ENCODE data around the gene SPACA1.
"Not testable (repeated sequence)": the region's sequence is repeated elsewhere in the genome, so short reads cannot be mapped to it uniquely, and the experiment has no call there.

Gene SPACA1, protein sequence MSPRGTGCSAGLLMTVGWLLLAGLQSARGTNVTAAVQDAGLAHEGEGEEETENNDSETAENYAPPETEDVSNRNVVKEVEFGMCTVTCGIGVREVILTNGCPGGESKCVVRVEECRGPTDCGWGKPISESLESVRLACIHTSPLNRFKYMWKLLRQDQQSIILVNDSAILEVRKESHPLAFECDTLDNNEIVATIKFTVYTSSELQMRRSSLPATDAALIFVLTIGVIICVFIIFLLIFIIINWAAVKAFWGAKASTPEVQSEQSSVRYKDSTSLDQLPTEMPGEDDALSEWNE

DNA sequence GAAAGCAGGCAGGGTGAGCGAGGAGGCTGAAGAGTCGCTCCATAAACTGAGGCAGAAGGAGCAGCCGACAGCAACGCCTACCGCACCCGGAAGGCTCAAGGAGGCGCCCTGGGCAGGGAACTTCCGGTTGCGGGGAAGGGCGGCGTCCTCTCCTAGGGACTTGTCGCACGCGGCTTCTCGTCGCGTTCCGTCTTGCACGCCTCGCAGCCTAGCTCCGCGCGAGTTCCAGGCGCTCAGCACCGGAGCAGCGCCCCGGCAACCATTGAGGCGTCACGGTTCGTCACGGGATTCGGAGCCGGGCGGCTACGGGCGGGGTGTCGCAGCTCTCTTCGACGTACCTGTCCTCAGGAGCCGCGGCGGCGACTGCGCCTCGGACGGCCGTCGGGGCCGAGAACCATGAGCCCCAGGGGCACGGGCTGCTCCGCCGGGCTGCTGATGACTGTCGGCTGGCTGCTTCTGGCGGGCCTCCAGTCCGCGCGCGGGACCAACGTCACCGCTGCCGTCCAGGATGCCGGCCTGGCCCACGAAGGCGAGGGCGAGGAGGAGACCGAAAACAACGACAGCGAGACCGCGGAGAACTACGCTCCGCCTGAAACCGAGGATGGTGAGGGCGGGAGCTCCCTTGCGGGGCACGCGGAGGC, at the start of gene SPACA1:
Gene SPACA1, plus strand, starts transcription at position 332 of the 641 bp plus-strand sequence. Its CDS starts 65 bp downstream, at position 397.
- DNase-seq, result no peak

DNA sequence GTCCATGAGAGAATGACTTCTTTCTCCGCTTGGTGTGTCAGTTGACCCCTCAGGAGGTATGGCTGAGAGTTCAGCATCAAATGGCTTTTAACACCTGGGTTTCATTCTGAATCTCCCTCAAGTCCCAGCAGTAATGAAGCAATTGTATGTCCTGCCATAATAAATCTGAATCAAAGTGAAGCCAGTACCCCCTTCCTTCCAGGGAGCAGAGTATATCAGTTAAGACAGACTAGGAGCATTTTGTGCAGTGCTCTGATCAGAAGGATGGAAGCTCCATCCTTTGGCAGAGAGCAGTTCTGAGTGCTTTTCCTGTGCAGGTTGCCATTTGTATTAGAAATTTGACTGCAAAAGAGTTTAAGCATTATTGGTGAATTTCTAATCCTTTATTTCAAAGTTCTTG, 46.9 kb upstream of the SPACA1 start:
- DNase-seq, result no peak

DNA sequence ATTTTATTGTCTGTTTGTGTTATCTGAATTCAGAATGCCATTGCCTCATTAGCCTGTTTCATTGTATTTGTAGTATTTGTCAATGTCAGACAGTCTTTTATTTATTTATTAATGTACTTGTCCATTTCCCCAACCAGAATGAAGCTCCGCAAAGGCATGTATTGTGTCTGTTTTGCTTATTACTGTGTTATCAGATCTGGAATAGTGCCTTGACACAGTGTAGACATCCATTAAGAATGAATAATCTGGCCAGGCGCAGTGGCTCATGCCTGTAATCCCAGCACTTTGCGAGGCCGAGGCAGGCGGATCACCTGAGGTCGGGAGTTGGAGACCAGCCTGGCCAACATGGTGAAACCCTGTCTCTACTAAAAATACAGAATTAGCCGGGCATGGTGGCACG, 46.4 kb upstream of the SPACA1 start:
- not testable (repeated sequence) for DNase-seq

DNA sequence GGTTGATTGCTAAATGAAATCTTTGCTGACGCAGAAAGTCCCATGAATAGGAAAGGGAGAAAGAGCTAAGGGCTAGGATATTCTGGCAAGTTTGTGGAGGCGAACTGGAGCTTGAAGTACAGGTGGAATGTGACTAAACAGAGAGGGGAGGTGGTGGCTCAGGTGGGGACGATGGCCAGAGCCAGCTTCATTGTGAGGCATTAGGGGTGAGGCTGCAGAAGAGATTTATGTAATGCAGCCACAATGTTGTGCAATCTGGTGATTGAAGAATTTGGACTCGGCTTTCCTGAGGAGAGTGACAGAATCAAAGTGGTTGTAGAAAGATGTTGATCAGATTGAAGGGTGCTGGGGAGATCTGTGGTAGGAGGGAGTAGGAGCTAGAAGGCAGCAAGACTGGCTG, 42.9 kb upstream of the SPACA1 start:
- no peak for DNase-seq

DNA sequence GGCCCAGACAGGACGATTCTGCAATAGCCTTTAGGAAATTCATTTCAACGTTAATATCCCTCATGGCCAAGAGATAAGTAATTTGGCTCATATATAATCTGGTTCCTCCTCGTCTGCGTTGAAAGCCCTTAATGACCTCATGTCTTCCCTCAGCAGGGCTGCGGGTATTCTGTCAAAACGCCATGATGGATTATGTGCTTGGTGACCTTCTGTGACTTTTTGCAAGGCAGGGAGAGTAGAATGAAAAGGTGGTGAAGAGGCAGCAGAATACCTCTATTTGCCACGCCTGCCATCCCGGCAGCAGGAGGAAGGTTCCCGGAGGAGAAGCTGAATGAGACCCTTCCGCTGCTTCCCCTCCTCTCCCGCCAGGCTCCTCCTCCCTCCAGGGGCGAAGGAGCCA, 41.1 kb upstream of the SPACA1 start:
- DNase-seq, result no peak

DNA sequence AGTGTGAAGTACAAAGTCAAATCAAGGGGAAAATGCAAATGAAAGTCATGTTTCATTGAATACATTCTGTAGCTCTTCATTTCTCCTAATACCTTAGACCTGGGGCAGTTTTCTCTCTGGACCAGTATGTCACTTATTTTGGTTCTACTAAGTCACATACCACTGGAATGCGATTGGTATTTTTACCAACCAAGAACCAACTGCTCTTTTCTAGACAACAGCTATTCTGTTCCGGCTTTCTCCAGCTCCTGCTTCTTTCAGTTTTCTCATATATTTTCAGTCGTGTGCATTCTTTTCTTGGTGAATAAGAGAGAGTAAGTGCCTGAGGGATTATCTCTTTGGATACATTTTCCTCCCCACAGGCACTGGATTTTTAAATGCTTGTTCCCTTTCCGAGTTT, 39.2 kb upstream of the SPACA1 start:
- DNase-seq, result no peak

DNA sequence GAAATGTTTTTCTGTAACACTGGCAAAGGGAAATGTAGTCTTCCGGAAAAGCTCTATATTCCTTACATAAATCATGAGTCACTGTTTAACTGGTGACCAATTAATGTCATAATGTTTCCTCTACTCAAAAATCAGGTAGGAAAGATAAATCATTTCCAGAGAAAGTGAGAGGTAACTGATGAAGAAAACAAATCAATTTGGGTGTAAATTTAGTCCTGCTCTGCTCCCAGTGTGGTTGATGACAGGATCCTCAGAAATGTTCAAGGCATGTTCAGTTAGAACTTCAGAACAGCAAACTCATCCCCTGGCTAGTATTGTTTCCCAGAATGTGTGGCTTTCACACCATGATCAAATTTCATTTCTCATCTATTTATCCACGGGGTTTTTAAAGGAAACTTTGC, 38.8 kb upstream of the SPACA1 start:
- DNase-seq, result no peak

DNA sequence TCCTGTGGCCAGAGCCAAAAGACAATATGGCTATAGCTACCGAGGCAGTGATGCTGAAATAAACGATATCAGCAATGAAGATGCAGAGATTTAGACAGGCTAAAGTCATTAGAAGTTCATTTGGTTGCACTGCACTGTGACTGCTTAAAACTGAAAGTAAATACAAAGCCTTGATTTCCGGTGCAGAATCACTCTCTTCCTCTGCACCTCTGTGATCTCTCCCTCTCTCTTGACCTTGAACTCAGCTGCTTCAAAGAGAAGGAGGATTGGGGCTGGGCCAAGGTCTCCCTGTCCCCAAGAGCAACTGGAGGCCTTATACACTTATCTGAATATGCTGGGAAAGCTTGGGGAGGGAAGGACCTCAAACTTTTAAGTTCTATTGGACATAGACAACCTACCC, 34.6 kb upstream of the SPACA1 start:
- no peak for DNase-seq

DNA sequence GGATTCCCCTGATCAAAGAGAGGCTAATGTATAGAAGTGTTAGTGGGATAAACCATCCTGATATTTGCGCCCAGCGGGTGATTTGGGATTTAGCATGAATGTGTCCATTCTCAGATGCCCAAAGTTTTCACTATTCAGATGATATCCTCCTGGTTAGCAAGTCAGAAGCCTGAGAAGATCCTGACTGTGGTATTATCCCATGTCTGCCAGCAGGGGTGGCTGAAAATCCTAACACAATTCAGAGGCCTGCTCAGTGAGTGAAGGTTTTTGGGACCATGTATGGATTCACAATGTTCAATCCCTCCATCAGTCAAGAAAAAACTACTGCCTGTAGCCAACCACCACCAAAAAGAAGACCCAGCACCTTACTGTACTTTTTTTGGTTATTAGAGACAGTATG, 34.1 kb upstream of the SPACA1 start:
- DNase-seq, result no peak

DNA sequence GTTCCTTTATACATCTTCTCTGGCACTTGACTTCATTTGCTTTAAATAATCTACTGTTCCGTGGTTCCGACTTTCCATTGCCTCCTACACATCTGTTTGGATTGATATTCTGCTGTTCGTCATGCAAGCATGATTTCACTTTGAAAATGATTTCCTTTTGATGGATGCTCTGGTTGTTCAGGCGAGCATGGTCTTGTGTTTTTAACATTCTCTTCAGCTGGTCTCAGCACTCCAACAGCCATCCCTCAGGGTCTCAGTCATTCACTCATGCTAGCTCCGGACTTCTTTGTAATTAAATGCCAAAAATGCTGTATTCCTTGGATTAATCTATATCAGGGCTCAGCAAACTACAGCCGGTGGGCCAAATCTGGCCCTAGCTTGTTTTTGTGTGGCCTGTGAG, 27.2 kb upstream of the SPACA1 start:
- no peak for DNase-seq

DNA sequence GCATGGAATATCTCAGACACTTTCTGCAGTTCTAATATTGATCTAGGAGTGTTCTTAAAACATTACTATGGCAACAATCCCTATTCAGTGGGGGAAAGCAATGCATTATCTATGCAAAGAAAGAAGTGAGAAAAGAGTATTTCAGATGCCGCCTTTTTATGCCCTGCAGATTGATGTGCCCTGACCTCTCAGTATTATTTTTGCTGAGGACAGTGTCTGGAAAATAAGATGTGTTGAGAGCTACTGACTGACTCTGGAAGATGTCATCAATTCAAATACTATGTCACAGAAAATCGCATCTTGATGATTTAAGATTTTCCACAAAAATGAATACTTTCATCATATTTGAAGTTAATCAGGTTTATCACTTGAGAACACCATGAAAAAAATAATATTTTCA, 22.9 kb upstream of the SPACA1 start:
- no peak for DNase-seq

DNA sequence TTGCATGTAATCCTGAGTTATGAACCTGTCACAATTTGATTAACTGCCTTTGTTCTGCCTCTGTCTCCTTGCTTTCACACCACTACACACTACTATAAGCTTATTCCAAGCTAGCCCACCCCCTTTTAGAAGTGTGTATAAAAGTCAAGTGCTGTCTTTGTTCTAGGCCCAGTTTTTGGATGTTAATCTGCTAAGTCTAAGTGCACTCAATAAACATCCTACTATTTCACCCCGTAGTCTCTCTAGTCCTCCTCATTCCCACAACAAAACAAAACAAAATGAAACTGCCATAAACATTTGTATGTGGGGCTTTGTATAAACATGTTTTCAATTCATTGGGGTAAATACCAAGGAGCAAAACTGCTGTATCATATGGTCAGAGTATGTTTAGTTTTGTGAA, 16.1 kb upstream of the SPACA1 start:
- no peak for DNase-seq

DNA sequence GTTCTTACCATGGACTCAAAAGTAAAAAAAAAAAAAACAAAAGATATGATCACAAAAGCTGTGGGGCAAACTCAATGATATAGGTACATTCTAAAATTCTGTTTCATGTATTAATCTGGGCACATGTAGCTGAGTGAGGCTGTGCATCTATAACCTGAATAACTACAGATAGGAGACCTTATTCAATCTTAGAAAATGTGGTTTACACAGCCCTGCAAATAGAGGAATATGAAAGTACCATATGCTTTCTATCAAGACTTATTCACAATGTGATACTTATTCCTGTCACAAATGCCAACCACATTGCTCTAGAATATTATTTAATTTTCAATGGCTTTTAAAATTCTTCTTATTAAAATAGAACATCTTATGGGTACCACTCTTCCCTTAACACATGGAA, 3.1 kb upstream of the SPACA1 start:
- no peak for DNase-seq

DNA sequence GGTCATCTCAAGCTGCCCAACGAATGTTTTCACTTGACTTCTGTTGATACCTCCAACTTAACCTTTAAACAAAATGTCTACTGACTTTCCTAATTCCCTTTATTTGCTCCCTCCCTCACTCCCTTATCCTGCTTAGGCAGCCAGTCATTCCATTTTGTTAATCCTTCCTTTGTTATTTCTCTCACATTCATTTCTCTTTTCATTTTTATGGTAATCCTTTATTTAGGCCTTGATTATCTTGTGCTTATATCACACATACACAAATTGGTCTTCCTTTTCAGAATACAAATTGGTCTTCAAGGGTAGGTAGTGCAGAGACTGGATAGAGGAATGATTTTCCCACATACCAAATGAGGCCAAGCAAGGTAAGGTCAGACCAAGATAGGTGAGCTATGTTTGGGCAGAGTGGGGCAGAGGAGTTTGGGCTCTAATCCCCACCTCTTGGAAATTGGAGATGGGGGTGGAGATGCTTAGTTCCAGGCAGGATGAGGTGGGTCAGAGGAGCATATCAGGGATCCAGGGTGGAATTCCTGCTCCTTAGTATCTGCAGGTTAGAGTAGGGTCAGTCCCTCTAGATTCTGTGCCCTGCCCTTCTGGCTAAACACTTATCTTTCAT, 2.0 kb upstream of the SPACA1 start:
- no peak for DNase-seq

DNA sequence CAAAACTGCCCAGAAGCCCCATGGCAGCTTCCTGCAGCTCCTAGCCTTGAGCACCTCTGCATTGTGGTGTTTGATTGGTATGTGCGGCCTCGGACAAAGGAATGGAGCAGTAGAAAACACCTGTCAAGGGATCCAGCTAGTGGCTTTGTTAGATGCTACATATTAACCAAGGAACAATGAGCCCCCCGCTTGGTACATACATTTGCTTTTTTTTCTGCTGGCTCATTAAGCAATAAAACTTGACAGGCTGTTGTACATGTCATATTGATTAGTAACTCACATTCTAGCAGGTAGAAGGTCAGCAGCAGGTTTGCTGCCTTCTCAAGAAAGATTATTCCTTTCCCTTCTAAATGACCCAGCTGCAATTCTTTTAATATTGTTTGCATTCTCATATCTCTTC, 937 bp downstream of the SPACA1 start:
- no peak for DNase-seq

DNA sequence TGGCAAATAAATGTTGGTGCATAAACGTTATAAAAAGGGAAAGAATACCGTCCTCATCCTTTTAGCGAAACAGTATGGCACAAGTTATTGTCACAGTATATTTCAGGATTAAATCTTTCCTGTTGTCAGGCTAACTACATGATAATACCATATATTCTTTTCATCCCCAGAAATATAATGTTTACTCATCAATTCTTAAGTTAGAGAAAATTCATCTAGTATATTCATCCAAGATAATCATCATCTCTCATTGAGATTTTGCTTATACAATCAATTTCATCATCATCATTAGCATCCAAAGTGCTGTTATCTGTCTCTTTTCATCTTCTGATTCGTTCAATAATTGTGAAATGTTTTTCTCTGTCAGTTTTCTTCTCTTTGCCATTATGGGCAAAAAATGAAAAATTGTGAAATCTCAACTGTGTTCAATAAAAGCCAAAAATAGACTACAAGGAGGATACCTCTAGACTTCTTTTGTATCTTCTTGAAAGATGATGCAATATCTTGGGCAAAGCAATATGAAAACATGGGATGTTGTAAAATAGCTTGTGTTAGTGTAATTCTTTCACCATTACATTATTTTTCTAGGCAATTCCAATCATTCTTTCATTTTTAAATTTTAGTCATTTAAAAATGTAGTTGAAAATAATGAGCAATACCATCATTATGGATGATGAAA, 2.6 kb downstream of the SPACA1 start:
- no peak for DNase-seq

DNA sequence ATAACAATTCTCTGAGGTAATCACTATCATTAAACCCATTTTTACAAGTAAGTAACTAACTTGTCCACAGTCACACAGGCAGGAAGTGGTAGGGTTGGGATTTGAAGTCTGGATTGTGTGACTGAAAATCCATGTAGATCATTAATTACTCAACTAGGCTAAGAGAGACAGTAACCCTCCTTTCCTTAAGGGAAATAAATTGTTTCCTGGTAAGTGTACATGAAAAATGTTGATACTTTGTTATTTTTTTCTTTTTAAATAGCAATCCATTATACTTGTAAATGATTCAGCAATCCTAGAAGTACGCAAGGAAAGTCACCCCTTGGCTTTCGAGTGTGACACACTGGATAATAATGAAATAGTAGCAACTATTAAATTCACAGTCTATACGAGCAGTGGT, 11.6 kb downstream of the SPACA1 start:
- DNase-seq, result no peak

DNA sequence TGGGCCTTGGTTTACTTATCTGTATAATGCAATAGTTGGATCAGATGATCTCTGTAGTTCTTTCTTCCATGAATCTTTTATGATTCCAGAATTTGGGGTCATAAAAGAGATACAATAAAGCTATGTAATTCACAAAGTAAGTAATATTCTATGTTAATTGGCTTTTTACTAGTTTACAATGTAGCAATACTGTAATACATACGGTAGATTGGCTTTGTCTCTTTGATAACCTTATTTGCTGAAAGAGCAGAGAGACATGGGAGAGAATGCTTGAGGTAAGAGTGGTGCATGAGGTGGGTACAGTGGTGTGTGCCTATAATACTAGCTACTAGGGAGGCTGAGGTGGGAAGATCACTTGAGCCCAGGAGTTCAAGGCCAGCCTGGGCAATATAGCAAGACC, 14.7 kb downstream of the SPACA1 start:
- DNase-seq, result no peak

DNA sequence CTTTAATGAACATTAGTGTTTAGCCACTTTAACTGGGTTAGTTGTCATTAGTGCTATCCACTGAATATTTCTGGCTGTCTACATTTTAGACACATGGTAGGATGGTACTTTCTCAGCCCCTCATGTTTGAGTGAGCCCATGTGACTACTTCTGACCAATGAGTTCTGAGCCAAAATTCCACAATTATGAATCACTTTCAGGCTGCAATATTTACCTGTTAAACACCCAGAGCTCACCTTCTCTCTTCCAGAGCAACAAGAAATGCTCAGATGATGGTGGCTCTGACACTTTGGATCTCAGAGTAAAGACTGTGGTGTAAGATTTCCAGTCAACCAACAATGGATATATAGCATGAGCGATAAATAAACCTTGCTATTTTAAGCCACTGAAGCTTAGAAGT, 24.8 kb downstream of the SPACA1 start:
- DNase-seq, result no peak

DNA sequence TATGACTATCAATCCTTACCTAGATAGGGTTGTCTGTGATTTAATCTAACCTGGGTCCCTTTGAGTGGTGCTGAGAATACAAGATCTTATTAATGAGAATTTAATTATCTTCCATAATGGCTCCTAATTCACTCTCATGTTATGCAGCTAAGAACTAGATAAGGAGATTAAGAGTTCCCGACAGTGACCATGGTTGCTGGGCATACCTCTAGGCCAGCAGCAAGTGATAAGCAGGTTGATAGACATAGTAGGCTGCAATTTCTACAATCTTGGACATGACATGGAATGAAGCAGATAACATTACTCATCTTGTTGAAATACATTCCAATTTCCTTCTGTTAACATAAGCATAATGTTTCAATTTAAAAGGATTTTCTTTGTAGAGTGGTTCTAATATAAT, 27.1 kb downstream of the SPACA1 start:
- no peak for DNase-seq

DNA sequence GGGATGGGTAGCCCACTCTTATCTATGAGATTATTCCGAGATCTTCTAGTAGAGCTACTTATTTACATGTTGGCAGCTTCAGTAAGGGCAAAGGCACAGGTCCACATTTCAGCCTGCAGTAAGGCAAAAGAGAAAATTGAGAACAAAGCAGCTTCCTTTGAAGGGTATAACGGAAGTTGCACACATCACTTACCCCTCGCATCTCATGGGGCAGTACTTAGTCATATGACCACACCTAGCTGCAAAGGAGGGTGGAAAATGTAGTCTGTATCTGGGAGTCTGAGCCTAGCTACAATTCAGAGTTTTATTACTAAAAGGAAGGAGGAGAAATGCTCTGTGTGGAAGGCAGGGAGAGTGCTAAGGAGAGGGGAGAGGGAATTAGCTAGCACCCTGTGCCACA, 29.7 kb downstream of the SPACA1 start:
- no peak for DNase-seq

DNA sequence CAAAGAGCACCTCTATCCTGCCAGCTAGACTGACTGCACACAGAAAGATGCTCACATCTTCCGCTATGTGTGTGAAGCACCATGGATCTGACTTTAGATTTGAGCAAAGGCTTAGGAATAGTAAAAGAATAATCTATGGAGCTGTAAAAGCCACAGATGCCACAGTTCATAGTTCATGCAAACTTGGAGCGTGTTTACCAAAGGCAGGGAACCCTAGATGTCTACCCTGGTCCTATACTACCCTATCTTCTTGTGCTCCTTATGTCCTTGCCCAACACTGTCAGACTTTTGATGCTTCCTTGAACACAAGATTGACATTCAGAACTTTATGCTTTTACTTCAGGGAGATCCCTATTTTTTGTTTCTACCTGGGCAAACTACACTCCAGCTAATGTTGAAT, 39.2 kb downstream of the SPACA1 start:
- no peak for DNase-seq

DNA sequence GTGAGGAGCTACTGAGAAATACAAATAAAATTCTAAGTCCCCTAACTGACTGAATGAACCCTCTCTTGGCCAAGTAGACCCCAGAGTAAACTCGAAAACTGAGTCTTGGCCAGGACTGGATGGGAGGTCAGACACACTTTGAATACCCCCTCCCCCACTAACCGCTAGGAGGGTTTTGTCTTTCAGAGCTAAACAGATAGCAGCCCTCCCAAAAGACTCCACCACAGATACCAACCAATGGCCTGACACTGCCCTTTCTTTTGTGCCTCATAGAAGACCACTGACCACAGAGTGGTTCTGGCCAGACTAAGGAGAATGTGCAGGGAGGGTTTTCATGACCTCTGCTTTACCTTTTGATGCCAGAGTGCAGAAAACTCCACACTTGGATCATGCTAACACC, 42.1 kb downstream of the SPACA1 start:
- DNase-seq, result no peak

DNA sequence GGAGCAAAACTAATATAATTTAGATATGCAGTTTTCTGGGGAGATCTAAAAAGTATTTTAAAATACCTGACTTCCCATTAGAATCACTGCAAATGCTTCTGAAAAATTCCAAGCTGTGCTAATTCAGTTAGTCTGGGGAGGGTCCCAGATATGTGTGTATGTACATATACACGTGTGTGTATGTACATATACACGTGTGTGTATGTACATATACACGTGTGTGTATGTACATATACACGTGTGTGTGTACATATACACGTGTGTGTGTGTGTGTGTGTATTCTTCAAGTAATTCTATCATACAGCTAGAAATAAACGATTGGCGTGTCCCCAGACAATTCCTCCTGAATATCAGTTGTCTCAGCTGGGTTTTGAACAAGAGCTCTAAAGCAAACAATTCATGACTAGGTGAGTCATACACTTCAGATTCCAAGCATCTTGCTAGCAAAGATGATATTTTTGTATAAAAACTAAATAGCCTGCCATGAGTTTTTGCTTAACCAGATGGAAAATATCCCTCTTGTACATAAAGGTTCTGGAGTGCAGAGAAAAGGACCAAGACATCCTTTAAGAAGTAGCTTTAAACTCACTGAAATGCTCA, 58.2 kb downstream of the SPACA1 start:
- no peak for DNase-seq
